OCI-LY3 (cell line): ENCODE data around the gene TOR1AIP1.

Experiments used
- H2AFZ ChIP-seq: fragments of 200-600, 300-600 bp; shearing (Covaris generic); 2 replicates; pipeline ENCODE4 v1.6.0; 2014; ENCODE audit warnings: antibody characterized with exemption, low read depth, low read length
- H3K27ac ChIP-seq: fragments of 200-600, 300-600 bp; sonication (generic); 2 replicates; pipeline ENCODE4 v1.5.1; 2014; ENCODE audit warnings: mild to moderate bottlenecking, low read length, moderate library complexity, mixed read lengths
- H3K27me3 ChIP-seq: fragments of 200-600, 300-600 bp; sonication (generic); 2 replicates; pipeline ENCODE4 v1.6.1; 2014; ENCODE audit warnings: low read depth, low read length, mixed read lengths
- H3K36me3 ChIP-seq: fragments of 200-600, 300-600 bp; sonication (generic); replicated peaks from 2 replicates; pipeline ENCODE3; 2014; ENCODE audit warnings: low read depth, low read length, mixed read lengths
- H3K4me1 ChIP-seq: fragments of 300-600, 200-600 bp; sonication (generic); 2 replicates; pipeline ENCODE4 v1.6.1; 2014; ENCODE audit warnings: low read length, mixed read lengths
- H3K4me2 ChIP-seq: fragments of 200-600, 300-600 bp; sonication (generic); 2 replicates; pipeline ENCODE4 v1.6.1; 2014; ENCODE audit warnings: low read length, mixed read lengths
- H3K4me3 ChIP-seq: fragments of 300-600, 200-600 bp; sonication (generic); 2 replicates; pipeline ENCODE4 v1.5.1; 2014; ENCODE audit warnings: antibody characterized with exemption, mild to moderate bottlenecking, low read length, moderate library complexity
- H3K79me2 ChIP-seq: fragments of 300-600, 200-600 bp; shearing (Covaris generic); 2 replicates; pipeline ENCODE4 v1.6.1; 2014; ENCODE audit warnings: mild to moderate bottlenecking, low read length, mixed read lengths
- H3K9ac ChIP-seq: fragments of 300-600, 200-600 bp; shearing (Covaris generic); 2 replicates; pipeline ENCODE4 v1.6.0; 2014; ENCODE audit warnings: mild to moderate bottlenecking, low read length, moderate library complexity
- H3K9me3 ChIP-seq: fragments of 200-600, 300-600 bp; shearing (Covaris generic); 2 replicates; pipeline ENCODE4 v1.6.1; 2014; ENCODE audit warnings: low read length, mixed read lengths; ENCODE audit not compliant: insufficient read depth
- H4K20me1 ChIP-seq: fragments of 200-600, 300-600 bp; sonication (generic); 2 replicates; pipeline ENCODE4 v1.6.1; 2016; ENCODE audit warnings: low read length, mixed read lengths; ENCODE audit not compliant: insufficient read depth
- CTCF ChIP-seq: fragments of 200-600, 300-600 bp; sonication (generic); IDR thresholded peaks from 2 replicates; pipeline ENCODE4 v1.5.1; 2014; ENCODE audit warnings: antibody characterized with exemption, low read length, low read depth
- EZH2phosphoT487 ChIP-seq: fragments of 200-600 bp; shearing (Covaris generic); IDR thresholded peaks from 2 replicates; pipeline ENCODE4 v1.6.1; 2018; ENCODE audit warnings: antibody characterized with exemption, mixed run types, low read depth

The TOR1AIP1 gene

GRCh38 chr1:179925922-179926849, 44.1 kb downstream of the TOR1AIP1 start:
- H3K4me3 ChIP-seq, result no peak overlapping the region
- H3K9me3 ChIP-seq, result no peaks in the 10 kb centered on the region
- H3K79me2 ChIP-seq, result no peaks in the 10 kb centered on the region
- H3K4me1 ChIP-seq, result peaks cover 28% of the 10 kb centered on the region
- H3K27ac ChIP-seq, result no peak overlapping the region
- TF ChIP-seq EZH2phosphoT487 (no peak), CTCF (no peak)
- H3K9ac ChIP-seq, result no peak overlapping the region
- no peaks in the 10 kb centered on the region for H4K20me1 ChIP-seq
- no peak overlapping the region for H2AFZ ChIP-seq
- no peaks in the 10 kb centered on the region for H3K27me3 ChIP-seq
- no peaks in the 10 kb centered on the region for H3K36me3 ChIP-seq
- H3K4me2 ChIP-seq, result no peak overlapping the region

- no peaks in the 10 kb centered on the region for H3K36me3 ChIP-seq
- no peaks in the 10 kb centered on the region for H3K27me3 ChIP-seq
- no peak overlapping the region for H3K4me2 ChIP-seq
- H3K79me2 ChIP-seq, result no peaks in the 10 kb centered on the region
- peaks cover 28% of the 10 kb centered on the region for H3K4me1 ChIP-seq
- no peak overlapping the region for H3K4me3 ChIP-seq
- no peaks in the 10 kb centered on the region for H3K9me3 ChIP-seq
- no peak overlapping the region for H3K27ac ChIP-seq
- H3K9ac ChIP-seq, result no peak overlapping the region
- TF ChIP-seq EZH2phosphoT487 (no peak), CTCF (no peak)
- H4K20me1 ChIP-seq, result no peaks in the 10 kb centered on the region
- H2AFZ ChIP-seq, result no peak overlapping the region
Measured at GRCh38 chr1:179926850-179927205, 44.7 kb downstream of the TOR1AIP1 start.

- Histone ChIP-seq H3K79me2 (no peaks in the 10 kb centered on the region), H3K9ac (no peak overlapping the region), H3K27ac (no peak overlapping the region), H3K4me2 (peak overlapping the region; percentile 30), H3K4me3 (no peak overlapping the region), H2AFZ (peak overlapping the region; percentile 15; the same call in 1 of the 2 replicates), H3K4me1 (peaks cover 8% of the 10 kb centered on the region), H4K20me1 (no peaks in the 10 kb centered on the region), H3K27me3 (no peaks in the 10 kb centered on the region), H3K9me3 (no peaks in the 10 kb centered on the region), H3K36me3 (no peaks in the 10 kb centered on the region)
- TF ChIP-seq CTCF (no peak), EZH2phosphoT487 (no peak)
Measured at GRCh38 chr1:179929955-179930798, 48.1 kb downstream of the TOR1AIP1 start.

GRCh38 chr1:179930867-179931266, 48.8 kb downstream of the TOR1AIP1 start:
- Histone ChIP-seq H3K27me3 (no peaks in the 10 kb centered on the region), H3K4me1 (peaks cover 12% of the 10 kb centered on the region), H3K27ac (no peak overlapping the region), H3K4me2 (no peak overlapping the region), H3K9me3 (no peaks in the 10 kb centered on the region), H3K4me3 (no peak overlapping the region), H3K9ac (no peak overlapping the region), H2AFZ (no peak overlapping the region), H3K36me3 (no peaks in the 10 kb centered on the region), H3K79me2 (no peaks in the 10 kb centered on the region), H4K20me1 (no peaks in the 10 kb centered on the region)
- TF ChIP-seq CTCF (no peak), EZH2phosphoT487 (no peak)
